GM18526 (cell line): ENCODE measurements around the gene CHST8.

ENCODE experiments used
- POLR2A ChIP-seq: IDR thresholded peaks from 3 replicates; pipeline ENCODE4 v1.6.1; 2011; ENCODE audit not compliant: insufficient read length; ENCODE audit errors: extremely low read depth

CHST8 gene

GRCh38 chr19:33702606-33703437 is 81.1 kb downstream of the CHST8 start:
- no peak for TF ChIP-seq POLR2A

- TF ChIP-seq POLR2A, result no peak
These were observed 81.6 kb downstream of the CHST8 start for GRCh38 chr19:33703438-33703750.

- TF ChIP-seq POLR2A, result no peak
These were observed 82.1 kb downstream of the CHST8 start for GRCh38 chr19:33703821-33704220.

GRCh38 chr19:33704271-33704670 is 82.5 kb downstream of the CHST8 start:
- no peak for TF ChIP-seq POLR2A

GRCh38 chr19:33705090-33705847 is 83.5 kb downstream of the CHST8 start:
- TF ChIP-seq POLR2A, result no peak

- TF ChIP-seq POLR2A, result no peak
These were observed 84.1 kb downstream of the CHST8 start for GRCh38 chr19:33705860-33706259.

GRCh38 chr19:33706631-33707030 is 84.9 kb downstream of the CHST8 start:
- TF ChIP-seq POLR2A, result no peak

- no peak for TF ChIP-seq POLR2A
These were observed 90.5 kb downstream of the CHST8 start for GRCh38 chr19:33712268-33712667.

- no peak for TF ChIP-seq POLR2A
These were observed 91.4 kb downstream of the CHST8 start for GRCh38 chr19:33713194-33713593.

- no peak for TF ChIP-seq POLR2A
These were observed 92.4 kb downstream of the CHST8 start for GRCh38 chr19:33714149-33714548.

- TF ChIP-seq POLR2A, result no peak
These were observed 93.7 kb downstream of the CHST8 start for GRCh38 chr19:33715462-33715861.

GRCh38 chr19:33717878-33718277 is 96.1 kb downstream of the CHST8 start:
- no peak for TF ChIP-seq POLR2A

GRCh38 chr19:33718651-33719254 is 97.0 kb downstream of the CHST8 start:
- TF ChIP-seq POLR2A, result no peak

GRCh38 chr19:33719366-33720154 is 97.8 kb downstream of the CHST8 start:
- no peak for TF ChIP-seq POLR2A

GRCh38 chr19:33720155-33720493 is 98.4 kb downstream of the CHST8 start:
- TF ChIP-seq POLR2A, result no peak
